Upper lobe of right lung (tissue), 1 donor: ENCODE data around the gene PCDHGA1. TPM values are rescaled to one million over a fixed set of nuclear protein-coding genes. Genes with fewer than 3 reads are reported as not detected.
A peak's percentile ranks its signal among the peaks of the same experiment; 100 is the strongest.
"Not testable (repeated sequence)": the region's sequence is repeated elsewhere in the genome, so short reads cannot be mapped to it uniquely, and the experiment has no call there.

Source experiments
- ATAC-seq: fragments of 200-7000 bp; cut with Tn5 transposase; one replicate; pipeline ENCODE4 v1.9.1; 2020; ENCODE audit warnings: mild to moderate bottlenecking, moderate library complexity
- DNase-seq: peaks from one replicate; pipeline ENCODE4 v3.0.0-alpha.2; 2020
- H3K27ac ChIP-seq: fragments of 200-600 bp; one replicate; pipeline ENCODE4 v1.8.0; 2022
- H3K27me3 ChIP-seq: fragments of 200-600 bp; one replicate; pipeline ENCODE4 v1.8.0; 2022; ENCODE audit warnings: mild to moderate bottlenecking
- H3K36me3 ChIP-seq: fragments of 200-600 bp; one replicate; pipeline ENCODE4 v1.8.0; 2022
- H3K4me1 ChIP-seq: fragments of 200-600 bp; one replicate; pipeline ENCODE4 v1.8.0; 2022
- H3K4me3 ChIP-seq: fragments of 200-600 bp; one replicate; pipeline ENCODE4 v1.8.0; 2022; ENCODE audit warnings: mild to moderate bottlenecking
- H3K9me3 ChIP-seq: fragments of 200-600 bp; one replicate; pipeline ENCODE4 v1.8.0; 2022
- CTCF ChIP-seq: fragments of 200-600 bp; IDR thresholded peaks from one replicate; pipeline ENCODE4 v1.8.0; 2022; ENCODE audit warnings: antibody characterized with exemption
- intact Hi-C: fragments of 100-400 bp; cut with DNase I; formaldehyde crosslinking; loops from one replicate; pipeline ENCODE4 v1.11.0; 2022
- total RNA-seq: library from RNA; stranded (reverse); fragmentation: NEBNext Ultra II Directional; extraction: Animal tissue kit (Norgen Biotek cat#: 25700); gene quantifications from one replicate; pipeline ENCODE4 v1.2.1, GENCODE V29; 2021
- donor health status: DM: no; HTN: yes; CAD: no; lungs with severe emphysema.

PCDHGA1 gene
- total RNA-seq, 1 donor from 2014 or later, result 0.46 TPM

GRCh38 chr5:141389153-141390042, 59.1 kb downstream of the PCDHGA1 start:
- H3K4me1 ChIP-seq, result no peaks in the 10 kb centered on the region
- TF ChIP-seq CTCF, result no peak
- ATAC-seq, result no peak
- no peaks in the 10 kb centered on the region for H3K36me3 ChIP-seq
- H3K9me3 ChIP-seq, result peaks cover 39% of the 10 kb centered on the region
- H3K27me3 ChIP-seq, result peaks cover 16% of the 10 kb centered on the region
- no peak for DNase-seq
- H3K27ac ChIP-seq, result no peak overlapping the region
- H3K4me3 ChIP-seq, result no peak overlapping the region
- intact Hi-C loops, result no loop called here

GRCh38 chr5:141392429-141393198, 62.3 kb downstream of the PCDHGA1 start, which contains the start of gene PCDHGA8:
Gene PCDHGA8 (plus strand): TSS chr5:141392633. CDS start chr5:141392814, 181 bp downstream.
- DNase-seq (no peak), ATAC-seq (no peak)
- no peak within 1 kb of the TSS for H3K27ac ChIP-seq
- no peaks in the 10 kb centered on the region for H3K4me1 ChIP-seq
- no peak within 1 kb of the TSS for H3K4me3 ChIP-seq
- peaks cover 16% of the 10 kb centered on the region for H3K27me3 ChIP-seq
- peaks cover 36% of the 10 kb centered on the region for H3K9me3 ChIP-seq
- no peaks in the 10 kb centered on the region for H3K36me3 ChIP-seq
- intact Hi-C loops, result no loop called here
- peak; percentile 12 for TF ChIP-seq CTCF

GRCh38 chr5:141393267-141393666, 63.0 kb downstream of the PCDHGA1 start:
- DNase-seq, result no peak
- no peaks in the 10 kb centered on the region for H3K36me3 ChIP-seq
- peaks cover 36% of the 10 kb centered on the region for H3K9me3 ChIP-seq
- H3K27me3 ChIP-seq, result peaks cover 16% of the 10 kb centered on the region
- H3K4me1 ChIP-seq, result no peaks in the 10 kb centered on the region
- no peak overlapping the region for H3K4me3 ChIP-seq
- no peak for ATAC-seq
- intact Hi-C loops, result no loop called here
- no peak for TF ChIP-seq CTCF
- H3K27ac ChIP-seq, result no peak overlapping the region

GRCh38 chr5:141394401-141395187, 64.3 kb downstream of the PCDHGA1 start:
- H3K4me3 ChIP-seq, H3K4me1 ChIP-seq, H3K27ac ChIP-seq, DNase-seq, ATAC-seq, intact Hi-C loops, H3K36me3 ChIP-seq: not testable (repeated sequence)
- H3K9me3 ChIP-seq, result peaks cover 29% of the 10 kb centered on the region
- H3K27me3 ChIP-seq, result peaks cover 23% of the 10 kb centered on the region

GRCh38 chr5:141397756-141398551, 67.6 kb downstream of the PCDHGA1 start, which contains the start of gene PCDHGB5:
Gene PCDHGB5 (plus strand): TSS chr5:141397947. CDS start chr5:141398128, 181 bp downstream.
- H3K4me1 ChIP-seq, intact Hi-C loops, H3K36me3 ChIP-seq, H3K27ac ChIP-seq: not testable (repeated sequence)
- TF ChIP-seq CTCF, result peak; percentile 59
- DNase-seq (peak; percentile 76), ATAC-seq (peak; percentile 97)
- Histone ChIP-seq H3K9me3 (peaks cover 21% of the 10 kb centered on the region), H3K27me3 (peaks cover 16% of the 10 kb centered on the region), H3K4me3 (peak within 1 kb of the TSS; percentile 37)
